ENCODE measurements around the gene THAP10.
"Not testable (repeated sequence)": the region's sequence is repeated elsewhere in the genome, so short reads cannot be mapped to it uniquely, and the experiment has no call there.

THAP10 gene

GRCh38 chr15:70866982-70867641 lies 25.1 kb downstream of the THAP10 start:
- no peak overlapping the region for H3K27ac ChIP-seq
- TF ChIP-seq ZFX (IDR thresholded peaks at IDR 0.05) (no peak), CTCF (conservative IDR thresholded peaks at IDR 0.05) (no peak)

GRCh38 chr15:70863450-70864218 lies 28.6 kb downstream of the THAP10 start:
- H3K27ac ChIP-seq, result no peak overlapping the region
- TF ChIP-seq CTCF (conservative IDR thresholded peaks at IDR 0.05) (no peak), ZFX (IDR thresholded peaks at IDR 0.05) (no peak)

- H3K27ac ChIP-seq, result no peak overlapping the region
- no peak for TF ChIP-seq CTCF (conservative IDR thresholded peaks at IDR 0.05)
- no peak for TF ChIP-seq ZFX (IDR thresholded peaks at IDR 0.05)
Measured at GRCh38 chr15:70859998-70860397, 32.2 kb downstream of the THAP10 start.

GRCh38 chr15:70859322-70859908 lies 32.8 kb downstream of the THAP10 start:
- no peak for TF ChIP-seq CTCF (conservative IDR thresholded peaks at IDR 0.05)
- no peak for TF ChIP-seq ZFX (IDR thresholded peaks at IDR 0.05)

GRCh38 chr15:70858614-70859321 lies 33.5 kb downstream of the THAP10 start:
- H3K27ac ChIP-seq, result not testable (repeated sequence)

More at GRCh38 chr15:70859322-70859908, 32.8 kb downstream of the THAP10 start:
- H3K27ac ChIP-seq, result no peak overlapping the region

GRCh38 chr15:70857562-70858285 lies 34.5 kb downstream of the THAP10 start:
- no peak for TF ChIP-seq ZFX (IDR thresholded peaks at IDR 0.05)
- TF ChIP-seq CTCF (conservative IDR thresholded peaks at IDR 0.05), result no peak
- no peak overlapping the region for H3K27ac ChIP-seq

GRCh38 chr15:70856884-70857561 lies 35.2 kb downstream of the THAP10 start:
- H3K27ac ChIP-seq, result no peak overlapping the region
- no peak for TF ChIP-seq ZFX (IDR thresholded peaks at IDR 0.05)
- TF ChIP-seq CTCF (conservative IDR thresholded peaks at IDR 0.05), result no peak
